ENCODE measurements around the gene GHSR. TPM values are rescaled to one million over a fixed set of nuclear protein-coding genes. Genes with fewer than 3 reads are reported as not detected.

GHSR gene
- polyA plus RNA-seq, 1 experiment, result not detected

GRCh38 chr3:172448661-172449465 is 607 bp upstream of the GHSR start:
- POLR2A ChIA-PET, result no interaction called here
- Histone ChIP-seq H3K4me3 (ENCODE audit: low read depth, low read length) (no peak overlapping the region), H3K27me3 (ENCODE audit: control insufficient read depth, insufficient read depth, low read length) (peaks cover 36% of the 10 kb centered on the region), H3K36me3 (ENCODE audit: control insufficient read depth, insufficient read depth, low read length) (no peaks in the 10 kb centered on the region)
- CTCF ChIA-PET, result interaction anchor here (1.8 kb wide), 1 partner anchor 12 kb away, joined by 7 read pairs; no protein-coding TSS in a partner anchor
- TF ChIP-seq, protein P1, sequence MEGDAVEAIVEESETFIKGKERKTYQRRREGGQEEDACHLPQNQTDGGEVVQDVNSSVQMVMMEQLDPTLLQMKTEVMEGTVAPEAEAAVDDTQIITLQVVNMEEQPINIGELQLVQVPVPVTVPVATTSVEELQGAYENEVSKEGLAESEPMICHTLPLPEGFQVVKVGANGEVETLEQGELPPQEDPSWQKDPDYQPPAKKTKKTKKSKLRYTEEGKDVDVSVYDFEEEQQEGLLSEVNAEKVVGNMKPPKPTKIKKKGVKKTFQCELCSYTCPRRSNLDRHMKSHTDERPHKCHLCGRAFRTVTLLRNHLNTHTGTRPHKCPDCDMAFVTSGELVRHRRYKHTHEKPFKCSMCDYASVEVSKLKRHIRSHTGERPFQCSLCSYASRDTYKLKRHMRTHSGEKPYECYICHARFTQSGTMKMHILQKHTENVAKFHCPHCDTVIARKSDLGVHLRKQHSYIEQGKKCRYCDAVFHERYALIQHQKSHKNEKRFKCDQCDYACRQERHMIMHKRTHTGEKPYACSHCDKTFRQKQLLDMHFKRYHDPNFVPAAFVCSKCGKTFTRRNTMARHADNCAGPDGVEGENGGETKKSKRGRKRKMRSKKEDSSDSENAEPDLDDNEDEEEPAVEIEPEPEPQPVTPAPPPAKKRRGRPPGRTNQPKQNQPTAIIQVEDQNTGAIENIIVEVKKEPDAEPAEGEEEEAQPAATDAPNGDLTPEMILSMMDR (IDR thresholded peaks at IDR 0.05; ENCODE audit: insufficient read depth, low read depth, low read length), result no peak
- no peak for DNase-seq (ENCODE audit: low read depth)

- no peaks in the 10 kb centered on the region for H3K36me3 ChIP-seq (ENCODE audit: control insufficient read depth, insufficient read depth, low read length)
- peaks cover 34% of the 10 kb centered on the region for H3K27me3 ChIP-seq (ENCODE audit: control insufficient read depth, insufficient read depth, low read length)
- POLR2A ChIA-PET, result no interaction called here
- no peak for DNase-seq (ENCODE audit: low read depth)
- TF ChIP-seq, protein P1 (IDR thresholded peaks at IDR 0.05; ENCODE audit: insufficient read depth, low read depth, low read length), result no peak
- H3K4me3 ChIP-seq (ENCODE audit: low read depth, low read length), result no peak overlapping the region
- CTCF ChIA-PET, result interaction anchor here (2.3 kb wide), 1 partner anchor 16 kb away, joined by 10 read pairs; no protein-coding TSS in a partner anchor
Observed at GRCh38 chr3:172446198-172446597, 2.1 kb downstream of the GHSR start.

DNA sequence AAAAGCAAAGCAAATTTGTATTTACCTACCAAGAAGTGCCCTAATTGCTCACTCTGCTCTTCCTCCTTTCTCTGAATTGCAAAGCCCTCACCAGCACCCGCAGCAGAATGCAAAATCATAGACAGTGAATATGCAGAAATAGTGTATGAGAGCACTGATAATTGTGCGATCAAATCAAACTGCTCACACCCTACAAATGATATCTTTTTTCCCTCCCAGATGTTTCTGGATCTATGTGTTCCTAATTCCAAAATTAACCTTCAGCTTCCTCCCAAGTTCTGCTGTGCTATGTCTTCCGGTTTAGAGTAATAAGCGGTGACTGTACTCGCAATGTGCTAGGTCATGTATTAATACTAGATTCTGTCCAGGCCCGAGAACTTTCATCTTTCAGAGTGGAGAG is 3.4 kb downstream of the GHSR start:
- no peak for DNase-seq (ENCODE audit: low read depth)
- Histone ChIP-seq H3K4me3 (ENCODE audit: low read depth, low read length) (no peak overlapping the region), H3K27me3 (ENCODE audit: control insufficient read depth, insufficient read depth, low read length) (peaks cover 32% of the 10 kb centered on the region), H3K36me3 (ENCODE audit: control insufficient read depth, insufficient read depth, low read length) (no peaks in the 10 kb centered on the region)
- ChIA-PET POLR2A (no interaction called here), CTCF (interaction anchor here (2.3 kb wide), 1 partner anchor 17 kb away, joined by 10 read pairs; no protein-coding TSS in a partner anchor)
- TF ChIP-seq, protein P1 (IDR thresholded peaks at IDR 0.05; ENCODE audit: insufficient read depth, low read depth, low read length), result no peak

DNA sequence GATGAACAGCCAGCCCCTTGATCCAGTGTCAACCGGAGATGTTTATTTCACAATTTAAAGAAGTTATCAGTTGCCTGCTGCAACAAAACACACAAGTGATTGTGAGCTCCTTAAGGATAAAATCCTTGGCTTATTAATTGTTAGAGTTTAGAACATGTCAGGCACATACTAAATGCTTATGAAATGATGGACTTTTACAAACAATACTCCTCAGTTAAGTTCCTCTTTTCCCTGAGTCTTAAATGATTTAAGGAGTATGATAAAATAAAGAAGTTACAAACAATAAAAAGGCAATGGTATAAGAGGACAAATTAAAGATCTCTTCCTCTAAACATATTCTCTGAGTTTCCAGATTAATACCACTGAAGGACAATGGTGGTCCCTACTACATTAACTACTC is 5.7 kb downstream of the GHSR start:
- TF ChIP-seq, protein P1 (IDR thresholded peaks at IDR 0.05; ENCODE audit: insufficient read depth, low read depth, low read length), result no peak
- H3K36me3 ChIP-seq (ENCODE audit: control insufficient read depth, insufficient read depth, low read length), result no peaks in the 10 kb centered on the region
- POLR2A ChIA-PET, result no interaction called here
- DNase-seq (ENCODE audit: low read depth), result no peak
- no peak overlapping the region for H3K4me3 ChIP-seq (ENCODE audit: low read depth, low read length)
- peaks cover 14% of the 10 kb centered on the region for H3K27me3 ChIP-seq (ENCODE audit: control insufficient read depth, insufficient read depth, low read length)
- CTCF ChIA-PET, result interaction anchor here (0.7 kb wide), 1 partner anchor 19 kb away, joined by 3 read pairs; no protein-coding TSS in a partner anchor

- H3K27me3 ChIP-seq (ENCODE audit: control insufficient read depth, insufficient read depth, low read length), result peaks cover 6% of the 10 kb centered on the region
Observed at GRCh38 chr3:172441581-172441980, 6.7 kb downstream of the GHSR start.

More at GRCh38 chr3:172441581-172441980, 6.7 kb downstream of the GHSR start:
- TF ChIP-seq, protein P1 (IDR thresholded peaks at IDR 0.05; ENCODE audit: insufficient read depth, low read depth, low read length), result no peak
- no peaks in the 10 kb centered on the region for H3K36me3 ChIP-seq (ENCODE audit: control insufficient read depth, insufficient read depth, low read length)
- no peak overlapping the region for H3K4me3 ChIP-seq (ENCODE audit: low read depth, low read length)
- no peak for DNase-seq (ENCODE audit: low read depth)
- ChIA-PET CTCF (no interaction called here), POLR2A (no interaction called here)
